SU-DHL-6 (cell line): Measurements from ENCODE around the gene HOTAIR.

Experiments used
- EZH2phosphoT487 ChIP-seq: fragments of 200-600 bp; sonication (generic), shearing (Covaris generic); conservative IDR thresholded peaks from 2 replicates; pipeline ENCODE4 v1.6.1; 2018; ENCODE audit warnings: mild to moderate bottlenecking, antibody characterized with exemption, low read length, moderate library complexity, mixed read lengths
- TF ChIP-seq, protein P1 (sequence below): fragments of 200-600 bp; sonication (generic); IDR thresholded peaks from one replicate; pipeline ENCODE4 v1.5.1; 2017; ENCODE audit warnings: antibody characterized with exemption, mild to moderate bottlenecking, low read length, moderate library complexity; ENCODE audit not compliant: insufficient read depth, poor library complexity, severe bottlenecking

DNA sequence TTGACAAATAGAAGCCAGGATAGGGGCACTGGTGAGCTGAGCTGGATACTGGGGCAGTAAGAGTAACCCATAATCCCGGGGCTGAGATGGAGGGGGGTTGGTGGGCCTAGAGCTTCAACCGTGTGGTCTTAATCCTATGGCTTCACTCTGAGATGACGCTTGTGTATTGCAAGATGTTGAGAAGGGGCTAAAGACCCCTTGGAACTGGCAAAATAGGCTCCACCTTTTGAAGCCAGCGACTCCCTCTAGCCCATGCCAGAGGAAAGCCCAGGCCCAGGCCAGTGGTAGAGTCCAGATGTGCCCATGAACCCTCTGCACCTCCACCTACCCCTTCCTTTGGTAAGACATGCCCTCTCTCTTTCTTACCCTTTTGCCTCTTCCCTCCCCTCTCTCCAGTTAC, 15.4 kb downstream of the HOTAIR start:
- TF ChIP-seq, protein P1, sequence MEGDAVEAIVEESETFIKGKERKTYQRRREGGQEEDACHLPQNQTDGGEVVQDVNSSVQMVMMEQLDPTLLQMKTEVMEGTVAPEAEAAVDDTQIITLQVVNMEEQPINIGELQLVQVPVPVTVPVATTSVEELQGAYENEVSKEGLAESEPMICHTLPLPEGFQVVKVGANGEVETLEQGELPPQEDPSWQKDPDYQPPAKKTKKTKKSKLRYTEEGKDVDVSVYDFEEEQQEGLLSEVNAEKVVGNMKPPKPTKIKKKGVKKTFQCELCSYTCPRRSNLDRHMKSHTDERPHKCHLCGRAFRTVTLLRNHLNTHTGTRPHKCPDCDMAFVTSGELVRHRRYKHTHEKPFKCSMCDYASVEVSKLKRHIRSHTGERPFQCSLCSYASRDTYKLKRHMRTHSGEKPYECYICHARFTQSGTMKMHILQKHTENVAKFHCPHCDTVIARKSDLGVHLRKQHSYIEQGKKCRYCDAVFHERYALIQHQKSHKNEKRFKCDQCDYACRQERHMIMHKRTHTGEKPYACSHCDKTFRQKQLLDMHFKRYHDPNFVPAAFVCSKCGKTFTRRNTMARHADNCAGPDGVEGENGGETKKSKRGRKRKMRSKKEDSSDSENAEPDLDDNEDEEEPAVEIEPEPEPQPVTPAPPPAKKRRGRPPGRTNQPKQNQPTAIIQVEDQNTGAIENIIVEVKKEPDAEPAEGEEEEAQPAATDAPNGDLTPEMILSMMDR = no peak
- no peak for TF ChIP-seq EZH2phosphoT487
